ENCODE results near the gene MARF1. TPM values are rescaled to one million over a fixed set of nuclear protein-coding genes. Genes with fewer than 3 reads are reported as not detected.
"Not testable (repeated sequence)": the region's sequence is repeated elsewhere in the genome, so short reads cannot be mapped to it uniquely, and the experiment has no call there.

MARF1 gene
- total RNA-seq, 1 experiment from 2014 or later = 25.2 TPM

DNA sequence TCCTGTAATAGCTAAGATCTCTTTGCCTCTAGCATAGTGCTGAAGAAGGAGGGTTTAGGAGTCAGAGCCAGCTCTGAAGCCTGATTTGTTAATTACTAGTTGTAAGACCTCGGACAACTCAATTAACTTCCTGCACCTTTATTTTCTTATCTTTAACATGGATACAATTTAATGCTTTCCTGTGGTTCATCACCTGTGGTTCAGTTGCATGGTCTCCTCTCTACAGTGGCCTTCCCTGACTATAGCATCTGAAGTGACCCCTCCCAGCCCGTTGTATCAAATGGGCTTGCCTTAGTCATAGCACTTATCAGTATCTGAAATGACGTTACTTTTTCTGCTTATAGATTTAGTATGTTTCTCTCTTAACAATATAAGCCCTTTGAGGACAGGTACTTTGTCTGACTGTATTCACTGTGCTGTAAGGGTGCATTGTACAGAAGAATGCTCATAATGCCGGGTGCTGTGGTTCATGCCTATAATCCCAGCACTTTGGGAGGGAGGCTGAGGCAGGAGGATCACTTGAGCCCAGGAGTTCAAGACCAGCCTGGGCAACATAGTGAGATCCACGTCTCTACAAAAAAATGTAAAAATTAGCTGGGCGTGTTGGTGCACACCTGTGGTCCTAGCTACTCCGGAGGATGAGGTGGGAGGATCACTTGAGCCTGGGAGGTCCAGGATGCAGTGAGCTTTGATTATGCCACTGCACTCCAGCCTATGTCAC is 4.5 kb upstream of the MARF1 start:
- Histone ChIP-seq H3K9me3 (replicated peaks) (no peaks in the 10 kb centered on the region), H3K27ac (no peak overlapping the region), H3K4me3 (no peak overlapping the region), H3K4me1 (peaks cover 6% of the 10 kb centered on the region; the same call in 1 of the 2 replicates), H3K27me3 (no peaks in the 10 kb centered on the region), H3K36me3 (no peaks in the 10 kb centered on the region; the same call in 1 of the 2 replicates)
- DNase-seq = no peak

DNA sequence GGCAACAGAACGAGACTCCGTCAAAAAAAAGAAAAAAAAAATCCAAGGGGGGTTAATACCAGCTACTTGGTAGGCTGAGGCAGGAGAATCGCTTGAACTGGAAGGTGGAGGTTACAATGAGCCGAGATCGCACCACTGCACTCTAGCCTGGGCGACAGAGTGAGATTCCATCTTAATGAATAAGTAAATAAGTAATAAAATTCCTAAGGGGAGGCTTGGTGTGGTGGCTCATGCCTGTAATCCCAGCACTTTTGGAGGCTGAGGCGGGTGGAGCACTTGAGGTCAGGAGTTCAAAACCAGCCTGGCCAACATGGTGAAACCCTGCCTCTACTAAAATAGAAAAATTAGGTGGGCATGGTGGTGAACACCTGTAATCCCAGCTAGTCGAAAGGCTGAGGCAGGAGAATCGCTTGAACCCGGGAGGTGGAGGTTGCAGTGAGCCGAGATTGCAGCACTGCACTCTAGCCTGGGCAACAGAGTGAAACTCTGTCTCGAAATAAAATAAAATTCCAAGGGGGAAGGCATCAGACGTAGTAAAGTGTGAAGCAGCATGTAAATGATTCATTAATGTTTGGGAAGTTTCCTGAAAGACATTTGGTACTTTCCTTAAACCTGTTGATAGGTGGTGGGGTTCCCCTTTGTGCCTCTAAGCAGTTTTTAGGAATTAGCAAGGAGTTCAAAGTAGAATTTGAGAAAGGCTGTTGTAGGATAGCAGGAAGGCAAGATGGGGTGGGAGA is 3.8 kb upstream of the MARF1 start:
- H3K4me3 ChIP-seq; H3K9me3 ChIP-seq (replicated peaks); H3K36me3 ChIP-seq; H3K4me1 ChIP-seq; DNase-seq; H3K27me3 ChIP-seq; H3K27ac ChIP-seq: not testable (repeated sequence)

DNA sequence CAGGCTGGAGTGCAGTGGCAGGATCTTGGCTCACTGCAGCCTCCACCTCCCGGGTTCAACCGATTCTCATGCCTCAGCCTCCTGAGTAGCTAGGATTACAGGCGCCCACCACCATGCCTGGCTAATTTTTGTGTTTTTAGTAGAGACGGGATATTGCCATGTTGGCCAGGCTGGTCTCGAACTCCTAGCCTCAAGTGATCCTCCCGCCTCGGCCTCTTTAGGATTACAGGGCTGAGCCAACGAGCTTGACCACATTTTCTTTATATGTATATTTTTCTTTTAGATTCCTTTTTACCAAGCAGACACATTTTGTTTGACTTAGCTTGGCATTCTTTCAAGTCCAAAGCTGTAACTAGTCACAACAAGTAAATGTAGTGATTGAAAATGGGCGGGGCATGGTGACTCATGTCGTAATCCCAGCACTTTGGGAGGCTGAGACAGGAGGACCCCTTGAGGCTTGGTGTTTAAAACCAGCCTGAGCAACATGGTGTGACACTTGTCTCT is 2.1 kb upstream of the MARF1 start:
- peak; percentile 43 to 63 for DNase-seq
- H3K27me3 ChIP-seq; H3K36me3 ChIP-seq; H3K4me3 ChIP-seq; H3K9me3 ChIP-seq (replicated peaks): not testable (repeated sequence)
- peak overlapping the region; percentile 99; the same call in 1 of the 2 replicates for H3K27ac ChIP-seq
- H3K4me1 ChIP-seq = peaks cover 14% of the 10 kb centered on the region

DNA sequence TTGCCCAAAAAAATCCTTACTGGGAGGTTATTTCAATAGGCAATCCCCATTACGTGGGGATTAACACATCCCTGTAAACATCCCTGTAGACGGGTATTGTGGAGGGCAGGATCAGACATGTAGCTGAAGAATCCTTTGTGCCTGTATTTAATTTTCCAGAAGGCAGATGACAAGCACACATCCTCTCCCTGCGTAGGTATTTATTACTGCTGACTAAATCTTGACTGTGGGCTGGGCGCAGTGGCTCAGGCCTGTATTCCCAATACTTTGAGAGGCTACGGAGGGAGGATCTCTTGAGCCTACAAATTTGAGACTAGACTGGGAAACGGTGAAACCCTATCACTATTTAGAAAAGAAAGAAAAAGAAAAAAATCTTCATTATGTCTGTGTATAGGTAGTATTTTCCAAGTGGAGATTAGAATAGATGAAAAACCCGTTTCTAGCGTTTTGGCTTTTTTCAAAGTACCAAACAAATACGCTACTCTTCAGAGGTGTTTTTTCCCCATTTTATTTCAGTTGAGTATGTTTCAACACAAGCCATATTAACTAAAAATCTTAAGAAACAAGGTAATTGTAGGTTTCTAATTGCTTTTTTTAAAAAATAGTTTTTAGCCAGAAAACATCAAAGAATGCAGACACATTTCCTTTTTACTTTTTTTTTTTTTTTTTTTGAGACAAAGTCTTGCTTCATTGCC is 1.5 kb upstream of the MARF1 start:
- peaks cover 13% of the 10 kb centered on the region for H3K4me1 ChIP-seq
- H3K4me3 ChIP-seq = peak overlapping the region; percentile 87
- DNase-seq = peak; percentile 64 to 84

DNA sequence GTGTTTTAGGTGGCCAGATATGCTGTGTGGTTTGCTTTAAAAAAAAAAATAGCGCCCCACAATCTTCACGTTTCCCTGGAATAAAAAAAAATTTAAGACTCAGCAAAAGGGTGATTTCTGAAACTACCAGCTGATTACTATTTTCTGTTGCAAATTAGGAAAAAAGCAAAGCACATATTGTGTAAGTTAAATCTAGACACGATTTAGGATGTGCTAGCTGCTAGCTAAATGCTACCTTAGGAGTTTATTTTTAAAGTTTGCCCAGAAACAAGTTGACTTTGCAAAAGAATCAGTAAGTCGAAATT is 944 bp upstream of the MARF1 start:
- no peaks in the 10 kb centered on the region for H3K27me3 ChIP-seq
- H3K4me1 ChIP-seq = peaks cover 12% of the 10 kb centered on the region
- DNase-seq = no peak
- H3K36me3 ChIP-seq = peaks cover 3% of the 10 kb centered on the region
- H3K4me3 ChIP-seq = peak overlapping the region; percentile 87
- H3K9me3 ChIP-seq (replicated peaks) = no peaks in the 10 kb centered on the region
- peak overlapping the region; percentile 99 for H3K27ac ChIP-seq

More for the DNA sequence above, 1.5 kb upstream of the MARF1 start:
- Histone ChIP-seq H3K9me3 (replicated peaks) (no peaks in the 10 kb centered on the region), H3K27me3 (no peaks in the 10 kb centered on the region), H3K27ac (peak overlapping the region; percentile 99), H3K36me3 (no peaks in the 10 kb centered on the region; the same call in 1 of the 2 replicates)

DNA sequence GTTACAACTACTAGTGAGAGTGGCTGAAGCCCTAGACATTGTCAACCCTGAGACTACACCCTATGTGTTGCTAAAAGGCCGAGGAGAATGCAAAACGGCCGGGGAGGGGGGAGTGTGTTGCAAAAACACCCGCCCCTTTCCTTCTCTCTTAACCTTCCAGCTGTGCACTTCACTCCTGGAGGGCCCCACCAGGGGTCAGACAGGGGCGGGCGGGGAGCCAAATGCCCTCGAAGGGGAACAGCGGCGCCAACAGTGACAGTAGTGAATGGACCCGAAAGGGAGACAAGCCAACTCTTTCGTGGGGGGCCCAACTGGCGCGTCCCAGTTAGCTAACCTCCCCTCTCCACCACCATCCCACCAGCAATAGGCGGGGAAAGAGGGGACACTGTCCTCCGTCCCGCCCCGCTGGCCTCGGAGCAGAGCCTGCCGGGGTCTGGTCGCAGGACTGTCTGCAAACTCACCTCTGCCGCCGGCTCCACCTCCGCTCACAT is 352 bp downstream of the MARF1 start:
- no peaks in the 10 kb centered on the region for H3K9me3 ChIP-seq (replicated peaks)
- H3K4me3 ChIP-seq = peak overlapping the region; percentile 87
- no peaks in the 10 kb centered on the region for H3K27me3 ChIP-seq
- H3K36me3 ChIP-seq = peaks cover 14% of the 10 kb centered on the region
- peak overlapping the region; percentile 99 for H3K27ac ChIP-seq
- peaks cover 12% of the 10 kb centered on the region for H3K4me1 ChIP-seq
- DNase-seq = peak; percentile 95

DNA sequence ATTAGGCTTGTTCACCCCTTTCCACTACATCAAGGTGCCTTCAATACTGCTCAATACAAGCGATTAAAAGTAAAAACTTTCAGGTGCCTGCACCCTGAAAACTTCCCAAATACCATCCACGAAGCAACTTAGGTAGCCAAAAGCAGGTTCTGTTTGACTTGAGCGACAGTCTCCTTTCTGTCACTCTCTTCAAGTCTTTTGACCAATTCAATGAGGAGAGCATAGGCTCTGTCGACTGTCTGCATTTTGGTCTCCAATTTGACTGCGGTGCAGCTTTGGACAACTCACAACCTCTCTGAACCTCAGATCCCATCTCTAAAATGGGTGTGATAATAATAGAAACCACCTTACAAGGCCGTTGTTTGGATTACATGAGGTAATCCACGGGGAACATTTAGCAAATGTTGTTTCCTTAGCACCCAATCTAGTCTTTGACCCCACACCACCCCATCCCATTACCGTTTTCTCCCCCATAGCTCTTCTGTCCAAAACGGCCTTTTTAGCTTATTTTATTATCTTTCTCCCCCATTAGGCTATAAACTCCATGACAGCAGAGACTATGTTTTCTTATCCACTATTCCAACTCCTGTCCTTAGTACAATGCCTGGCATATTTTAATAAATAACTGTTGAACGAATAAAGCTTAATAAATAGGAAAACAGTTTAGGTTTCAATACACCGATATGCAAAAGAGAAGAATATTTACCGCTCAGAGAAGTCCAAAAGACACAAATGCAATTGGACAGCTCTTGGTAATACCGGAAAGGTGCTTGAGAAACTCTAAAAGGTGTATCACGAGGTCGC is 999 bp downstream of the MARF1 start:
- Histone ChIP-seq H3K36me3 (peaks cover 19% of the 10 kb centered on the region), H3K4me3 (peak overlapping the region; percentile 87), H3K27ac (peak overlapping the region; percentile 99), H3K4me1 (peaks cover 12% of the 10 kb centered on the region), H3K9me3 (replicated peaks) (no peaks in the 10 kb centered on the region), H3K27me3 (no peaks in the 10 kb centered on the region)
- DNase-seq = peak in 1 of 2 experiments; percentile 5

DNA sequence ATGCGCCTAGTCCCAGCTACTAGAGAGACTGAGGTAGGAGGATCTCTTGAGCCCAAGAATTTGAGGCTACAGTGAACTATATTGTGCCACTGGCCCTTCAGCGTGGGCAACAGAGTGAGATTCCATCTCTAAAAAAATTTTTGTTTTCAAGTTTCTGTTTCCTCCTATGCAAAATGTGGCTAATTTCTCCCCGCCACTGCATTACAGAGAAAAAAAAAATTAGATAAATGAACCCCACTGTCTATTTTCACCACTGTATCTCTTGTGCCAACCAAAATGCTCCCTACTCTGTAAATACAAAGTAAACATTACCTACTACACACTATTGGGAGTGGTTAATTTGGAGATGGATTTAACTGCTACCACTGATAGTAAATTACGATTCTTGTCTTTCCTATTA is 2.0 kb downstream of the MARF1 start:
- DNase-seq = no peak
- Histone ChIP-seq H3K27ac (no peak overlapping the region), H3K4me3 (no peak overlapping the region; the same call in 1 of the 2 replicates), H3K9me3 (replicated peaks) (no peaks in the 10 kb centered on the region), H3K4me1 (peaks cover 12% of the 10 kb centered on the region), H3K27me3 (no peaks in the 10 kb centered on the region), H3K36me3 (peaks cover 29% of the 10 kb centered on the region)

DNA sequence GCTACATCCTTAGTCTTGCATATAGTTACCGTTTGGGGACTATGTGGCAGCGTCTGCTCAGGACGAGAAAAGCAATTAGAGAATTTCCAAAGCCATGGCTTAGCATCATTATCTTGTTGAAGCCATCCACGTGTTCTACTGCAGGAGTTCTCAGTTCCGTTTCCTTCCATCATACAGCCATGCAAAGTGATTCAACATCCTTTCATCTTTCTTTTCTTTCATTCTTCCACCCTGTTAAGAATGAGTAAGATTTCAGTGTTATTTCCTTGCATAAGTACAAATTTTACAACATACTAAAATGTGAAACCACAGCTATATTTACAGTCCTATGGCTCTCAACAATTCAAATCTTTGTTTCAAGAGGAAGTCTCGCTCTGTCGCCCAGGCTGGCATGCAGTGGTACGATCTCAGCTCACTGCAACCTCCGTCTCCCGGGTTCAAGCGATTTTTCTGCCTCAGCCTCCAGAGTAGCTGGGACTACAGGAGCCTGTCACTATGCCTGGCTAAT is 3.8 kb downstream of the MARF1 start:
- DNase-seq = no peak
- Histone ChIP-seq H3K36me3 (peaks cover 39% of the 10 kb centered on the region), H3K9me3 (replicated peaks) (no peaks in the 10 kb centered on the region), H3K27ac (no peak overlapping the region), H3K4me1 (peaks cover 8% of the 10 kb centered on the region), H3K4me3 (no peak overlapping the region), H3K27me3 (no peaks in the 10 kb centered on the region)

DNA sequence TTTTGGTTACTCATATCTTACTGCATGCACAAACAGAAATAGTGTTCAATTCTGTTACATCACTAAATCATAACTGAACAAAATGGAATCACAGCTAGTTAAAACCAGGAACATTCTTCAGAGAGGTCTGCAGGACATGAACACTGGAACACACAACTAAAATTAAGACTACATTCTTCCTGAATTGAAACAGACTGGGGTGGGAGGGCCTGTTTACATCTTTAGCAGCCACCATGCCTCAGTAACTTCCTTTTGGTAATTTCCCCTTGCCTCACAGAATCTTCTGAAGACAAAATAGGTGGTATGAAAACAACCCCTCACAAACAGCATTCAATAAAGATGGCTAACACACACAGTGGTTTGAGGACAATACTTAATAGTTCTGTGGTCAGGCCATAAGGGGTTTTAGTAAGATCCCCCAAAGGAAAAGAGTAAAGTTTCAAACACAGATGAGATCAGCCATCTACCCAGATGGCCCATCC is 6.5 kb downstream of the MARF1 start:
- Histone ChIP-seq H3K4me3 (no peak overlapping the region), H3K36me3 (peaks cover 63% of the 10 kb centered on the region), H3K9me3 (replicated peaks) (no peaks in the 10 kb centered on the region), H3K27me3 (no peaks in the 10 kb centered on the region), H3K4me1 (peaks cover 4% of the 10 kb centered on the region), H3K27ac (no peak overlapping the region)
- DNase-seq = no peak

DNA sequence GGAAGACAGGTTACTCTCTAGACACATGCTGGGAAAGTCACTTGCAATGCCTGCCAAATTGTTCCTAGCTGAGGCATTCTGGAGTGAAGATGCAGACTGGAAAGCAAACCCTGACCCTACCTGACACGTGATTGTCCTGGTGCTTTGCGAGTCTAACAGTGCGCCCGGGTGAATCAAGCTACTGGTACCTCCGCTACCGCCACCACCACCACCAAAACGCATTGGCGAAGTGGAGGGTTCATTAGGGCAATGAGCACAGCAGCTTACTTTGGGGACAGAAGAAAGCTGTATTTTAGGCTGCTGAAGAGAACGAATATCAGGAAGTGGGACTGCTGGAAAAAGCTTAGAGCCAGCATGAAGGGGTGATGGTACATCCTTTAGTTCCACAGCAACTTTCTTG is 7.0 kb downstream of the MARF1 start:
- no peaks in the 10 kb centered on the region for H3K27me3 ChIP-seq
- peaks cover 68% of the 10 kb centered on the region for H3K36me3 ChIP-seq
- no peaks in the 10 kb centered on the region for H3K4me1 ChIP-seq
- H3K9me3 ChIP-seq (replicated peaks) = no peaks in the 10 kb centered on the region
- DNase-seq = no peak
- H3K4me3 ChIP-seq = no peak overlapping the region
- H3K27ac ChIP-seq = no peak overlapping the region

DNA sequence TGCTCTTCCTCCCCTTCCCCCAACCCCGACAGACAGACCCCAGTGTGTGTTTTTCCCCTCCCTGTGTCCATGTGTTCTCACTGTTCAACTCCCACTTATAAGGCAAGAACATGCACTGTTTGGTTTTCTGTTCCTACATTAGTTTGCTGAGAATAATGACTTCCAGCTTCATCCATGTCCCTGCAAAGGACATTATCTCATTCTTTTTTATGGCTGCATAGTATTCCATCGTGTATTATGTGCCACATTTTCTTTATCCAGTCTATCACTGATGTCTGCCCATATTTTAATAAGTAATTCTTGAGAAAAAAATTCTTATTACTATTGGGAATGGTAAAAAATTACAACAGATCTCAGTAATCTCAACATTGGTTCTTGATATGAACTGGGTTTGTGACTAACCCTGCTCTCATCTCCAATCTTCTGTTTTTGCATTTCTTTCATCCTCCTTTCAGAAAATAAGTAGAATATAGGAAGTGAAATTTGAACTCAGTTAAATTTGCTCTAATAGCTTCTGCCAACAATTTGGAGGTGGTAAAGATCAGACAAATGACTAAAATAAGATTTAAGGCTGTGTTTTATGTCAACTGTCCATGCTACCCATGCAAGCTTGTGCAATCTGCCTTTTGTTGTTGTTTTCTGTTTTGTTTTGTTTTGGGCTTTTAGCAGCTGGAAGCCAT is 11.1 kb downstream of the MARF1 start:
- H3K4me3 ChIP-seq = no peak overlapping the region
- no peaks in the 10 kb centered on the region for H3K9me3 ChIP-seq (replicated peaks)
- H3K27me3 ChIP-seq = no peaks in the 10 kb centered on the region
- H3K36me3 ChIP-seq = peaks cover 60% of the 10 kb centered on the region
- no peaks in the 10 kb centered on the region for H3K4me1 ChIP-seq
- no peak overlapping the region for H3K27ac ChIP-seq
- DNase-seq = no peak

DNA sequence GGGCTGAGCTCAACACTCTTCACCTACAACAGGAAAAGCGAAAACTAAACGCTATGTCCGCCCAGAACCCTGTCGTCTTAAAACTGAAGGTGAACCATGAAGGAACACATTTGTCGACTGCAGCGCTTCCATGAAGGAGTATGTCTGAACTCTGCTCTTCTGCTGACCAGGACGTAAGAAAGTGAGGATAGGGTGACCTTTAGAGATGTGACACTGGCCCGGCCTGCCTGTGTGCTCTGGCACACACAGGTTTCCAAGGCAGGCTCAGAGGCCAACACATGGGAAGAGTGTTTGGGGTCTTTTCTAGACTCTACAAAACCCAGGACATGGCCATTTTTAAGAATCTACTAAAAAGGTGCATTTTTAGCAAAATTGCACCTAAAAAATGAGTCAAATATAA is 21.1 kb downstream of the MARF1 start:
- H3K27ac ChIP-seq = no peak overlapping the region
- no peaks in the 10 kb centered on the region for H3K4me1 ChIP-seq
- no peak overlapping the region for H3K4me3 ChIP-seq
- peaks cover 65% of the 10 kb centered on the region for H3K36me3 ChIP-seq
- DNase-seq = no peak
- H3K9me3 ChIP-seq (replicated peaks) = no peaks in the 10 kb centered on the region
- H3K27me3 ChIP-seq = no peaks in the 10 kb centered on the region

Data from SJCRH30 (cell line).